ENCODE measurements around the gene GALNT10. TPM values are rescaled to one million over a fixed set of nuclear protein-coding genes. Genes with fewer than 3 reads are reported as not detected.

GALNT10 gene
- total RNA-seq, 1 donor from 2014 or later: 11.5 TPM

DNA sequence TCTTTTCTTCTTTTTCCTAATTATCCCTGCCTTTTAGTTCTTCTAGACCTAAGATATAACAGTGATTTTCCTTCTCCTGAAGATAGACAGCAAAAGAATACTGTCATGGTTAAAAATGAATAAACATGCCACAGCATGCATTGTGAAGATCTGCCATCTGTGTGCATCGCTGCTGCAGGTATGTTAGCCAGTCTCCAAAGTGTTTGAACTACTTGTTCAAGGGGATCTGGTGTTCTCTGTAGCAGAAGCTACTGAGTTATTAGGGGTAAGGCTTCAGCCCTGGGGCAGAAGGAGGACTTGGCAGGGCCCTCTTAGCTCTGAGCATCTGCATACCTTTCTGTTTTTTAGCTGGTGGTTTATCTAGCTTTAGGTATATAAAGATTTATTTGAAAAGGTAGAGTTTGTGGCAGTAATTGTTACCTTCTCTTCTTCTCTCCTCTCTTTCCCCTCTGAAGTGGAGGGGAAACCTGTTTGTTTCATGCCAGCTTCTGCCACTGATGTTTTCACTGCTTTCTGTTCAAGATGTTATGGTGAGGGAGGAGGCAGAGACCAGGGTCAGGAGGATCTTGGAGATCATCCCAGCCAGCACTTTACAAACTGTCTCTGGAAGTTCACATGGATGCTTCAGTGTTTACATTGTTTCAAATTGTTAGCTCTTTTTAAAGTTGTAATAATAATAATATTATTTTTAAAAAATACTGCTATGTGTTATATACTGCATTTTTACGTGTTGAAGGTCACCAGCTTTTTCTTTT lies 25.2 kb downstream of the GALNT10 start:
- Histone ChIP-seq H3K27ac (replicated peaks) (no peak overlapping the region), H3K4me3 (no peak overlapping the region), H3K36me3 (peaks cover 4% of the 10 kb centered on the region), H3K27me3 (ENCODE audit: low read depth) (no peaks in the 10 kb centered on the region), H3K9me3 (replicated peaks) (no peaks in the 10 kb centered on the region), H3K4me1 (peaks cover 24% of the 10 kb centered on the region)
- intact Hi-C loops (cut with micrococcal nuclease): no loop called here
- DNase-seq: no peak
- TF ChIP-seq, protein P1, sequence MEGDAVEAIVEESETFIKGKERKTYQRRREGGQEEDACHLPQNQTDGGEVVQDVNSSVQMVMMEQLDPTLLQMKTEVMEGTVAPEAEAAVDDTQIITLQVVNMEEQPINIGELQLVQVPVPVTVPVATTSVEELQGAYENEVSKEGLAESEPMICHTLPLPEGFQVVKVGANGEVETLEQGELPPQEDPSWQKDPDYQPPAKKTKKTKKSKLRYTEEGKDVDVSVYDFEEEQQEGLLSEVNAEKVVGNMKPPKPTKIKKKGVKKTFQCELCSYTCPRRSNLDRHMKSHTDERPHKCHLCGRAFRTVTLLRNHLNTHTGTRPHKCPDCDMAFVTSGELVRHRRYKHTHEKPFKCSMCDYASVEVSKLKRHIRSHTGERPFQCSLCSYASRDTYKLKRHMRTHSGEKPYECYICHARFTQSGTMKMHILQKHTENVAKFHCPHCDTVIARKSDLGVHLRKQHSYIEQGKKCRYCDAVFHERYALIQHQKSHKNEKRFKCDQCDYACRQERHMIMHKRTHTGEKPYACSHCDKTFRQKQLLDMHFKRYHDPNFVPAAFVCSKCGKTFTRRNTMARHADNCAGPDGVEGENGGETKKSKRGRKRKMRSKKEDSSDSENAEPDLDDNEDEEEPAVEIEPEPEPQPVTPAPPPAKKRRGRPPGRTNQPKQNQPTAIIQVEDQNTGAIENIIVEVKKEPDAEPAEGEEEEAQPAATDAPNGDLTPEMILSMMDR (IDR thresholded peaks at IDR 0.05; ENCODE audit: borderline replicate concordance): no peak

DNA sequence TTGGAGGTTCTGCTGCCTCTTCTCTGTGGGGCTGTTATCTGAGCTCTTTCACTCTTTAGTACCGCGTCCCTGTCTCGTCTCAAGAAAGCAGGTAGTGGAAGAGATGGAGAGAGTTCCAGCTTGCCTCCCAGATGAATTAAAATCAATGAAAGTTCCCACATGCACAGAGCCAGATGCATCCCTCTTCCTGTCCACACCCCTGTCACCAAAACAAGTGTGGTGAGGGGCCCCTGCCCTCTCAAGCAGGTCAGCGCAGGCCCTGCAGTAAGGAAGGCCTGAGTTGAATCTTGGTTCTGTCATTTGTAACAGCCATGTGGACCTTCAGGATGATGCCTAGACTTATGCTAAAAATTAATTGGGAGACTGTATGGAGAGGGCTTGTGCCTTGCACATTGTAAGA lies 26.9 kb downstream of the GALNT10 start:
- Histone ChIP-seq H3K27me3 (ENCODE audit: low read depth) (no peaks in the 10 kb centered on the region), H3K9me3 (replicated peaks) (no peaks in the 10 kb centered on the region), H3K36me3 (no peaks in the 10 kb centered on the region), H3K4me3 (no peak overlapping the region), H3K4me1 (peaks cover 38% of the 10 kb centered on the region), H3K27ac (replicated peaks) (no peak overlapping the region)
- DNase-seq: no peak
- TF ChIP-seq, protein P1 (IDR thresholded peaks at IDR 0.05; ENCODE audit: borderline replicate concordance): no peak
- intact Hi-C loops (cut with micrococcal nuclease): no loop called here

DNA sequence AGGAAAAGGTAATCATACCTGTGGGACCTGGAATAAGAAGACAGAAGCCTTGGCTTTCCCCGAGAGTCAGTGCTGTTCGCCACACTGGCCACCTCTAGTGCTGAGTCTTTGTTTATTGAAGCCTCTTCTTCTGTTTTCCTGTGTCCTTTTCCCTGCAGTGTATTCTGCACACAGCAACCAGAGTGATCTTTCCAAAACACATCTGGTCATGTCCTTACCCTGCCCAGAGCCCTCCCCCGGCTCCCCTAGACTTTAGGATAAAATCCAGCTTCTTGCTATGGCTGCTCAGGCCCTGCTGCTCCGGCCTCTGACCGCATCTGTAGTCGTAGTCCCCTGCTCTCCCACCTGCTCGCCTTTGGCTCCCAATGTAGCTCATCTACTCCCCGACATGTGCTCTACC lies 28.3 kb downstream of the GALNT10 start:
- Histone ChIP-seq H3K27me3 (ENCODE audit: low read depth) (no peaks in the 10 kb centered on the region), H3K4me3 (no peak overlapping the region), H3K27ac (replicated peaks) (no peak overlapping the region), H3K9me3 (replicated peaks) (no peaks in the 10 kb centered on the region), H3K36me3 (no peaks in the 10 kb centered on the region), H3K4me1 (peaks cover 38% of the 10 kb centered on the region)
- DNase-seq: no peak
- TF ChIP-seq, protein P1 (IDR thresholded peaks at IDR 0.05; ENCODE audit: borderline replicate concordance): no peak
- intact Hi-C loops (cut with micrococcal nuclease): no loop called here

DNA sequence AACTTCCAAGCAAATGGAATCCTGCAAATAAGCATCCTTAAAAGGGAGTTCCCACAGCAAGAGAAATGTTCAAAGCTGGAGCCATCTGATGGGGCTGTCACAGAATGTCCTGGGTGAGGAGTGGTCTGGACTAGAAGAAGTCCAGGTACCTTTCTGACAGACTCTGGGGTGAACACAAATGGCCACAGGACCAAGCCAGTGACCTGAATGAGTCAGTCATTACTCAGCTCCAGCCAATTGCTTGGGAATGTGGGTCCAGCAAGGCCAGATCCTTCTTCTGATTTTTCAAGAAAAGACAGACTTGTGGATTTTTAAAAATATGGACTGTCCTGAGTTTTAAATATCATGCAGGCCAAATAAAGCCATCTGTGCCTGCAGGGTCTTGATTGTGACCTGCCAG lies 30.1 kb downstream of the GALNT10 start:
- Histone ChIP-seq H3K4me1 (peaks cover 30% of the 10 kb centered on the region), H3K27ac (replicated peaks) (peak overlapping the region; percentile 61), H3K27me3 (ENCODE audit: low read depth) (no peaks in the 10 kb centered on the region), H3K9me3 (replicated peaks) (no peaks in the 10 kb centered on the region), H3K4me3 (no peak overlapping the region), H3K36me3 (no peaks in the 10 kb centered on the region)
- DNase-seq: no peak
- TF ChIP-seq, protein P1 (IDR thresholded peaks at IDR 0.05; ENCODE audit: borderline replicate concordance): no peak
- intact Hi-C loops (cut with micrococcal nuclease): no loop called here

DNA sequence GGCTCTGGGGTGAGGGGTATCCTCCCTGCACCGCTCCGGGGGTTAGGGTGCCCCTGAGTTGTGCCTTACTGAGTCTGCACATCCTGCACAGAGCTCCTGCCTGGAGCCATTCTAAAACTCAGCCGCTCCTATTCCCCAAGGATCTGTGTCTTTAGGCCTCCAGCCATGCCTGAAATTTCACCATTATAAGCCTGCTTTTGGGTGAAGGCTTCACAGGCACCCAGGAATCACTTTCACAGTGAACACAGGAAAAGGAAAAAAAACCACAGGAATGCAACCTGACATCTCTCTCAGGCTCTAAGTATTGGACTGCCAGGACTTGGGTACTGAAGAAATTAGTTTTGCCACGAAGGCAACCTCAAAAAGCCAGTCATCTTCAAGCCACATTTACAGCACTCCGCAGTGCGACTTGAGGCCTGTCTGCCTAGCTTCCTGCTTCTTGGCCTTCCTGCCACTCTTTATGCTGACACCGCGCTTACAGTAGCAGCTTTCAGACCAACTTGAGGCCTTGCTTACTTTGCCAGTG lies 30.9 kb downstream of the GALNT10 start:
- Histone ChIP-seq H3K4me3 (no peak overlapping the region), H3K36me3 (no peaks in the 10 kb centered on the region), H3K27me3 (ENCODE audit: low read depth) (no peaks in the 10 kb centered on the region), H3K4me1 (peaks cover 22% of the 10 kb centered on the region), H3K27ac (replicated peaks) (peak overlapping the region; percentile 61), H3K9me3 (replicated peaks) (no peaks in the 10 kb centered on the region)
- DNase-seq: no peak
- TF ChIP-seq, protein P1 (IDR thresholded peaks at IDR 0.05; ENCODE audit: borderline replicate concordance): no peak
- intact Hi-C loops (cut with micrococcal nuclease): no loop called here

Measured in left ventricle myocardium inferior (tissue), 1 donor.